ENCODE results near the gene DRICH1. TPM values are rescaled to one million over a fixed set of nuclear protein-coding genes. Genes with fewer than 3 reads are reported as not detected.
A peak's percentile ranks its signal among the peaks of the same experiment; 100 is the strongest.

Gene DRICH1
- total and polyA plus RNA-seq, 9 donors: 0.32 to 3.6 (median 0.79) TPM; not detected in 1

GRCh38 chr22:23571486-23571885, 60.6 kb downstream of the DRICH1 start:
- Histone ChIP-seq H3K9me3 (no peaks in the 10 kb centered on the region), H3K27ac (no peak overlapping the region), H3K4me3 (no peak overlapping the region), H3K36me3 (no peaks in the 10 kb centered on the region), H3K4me1 (ENCODE audit: insufficient read depth) (peaks cover 3% of the 10 kb centered on the region), H3K27me3 (no peaks in the 10 kb centered on the region)
- TF ChIP-seq, protein P1, sequence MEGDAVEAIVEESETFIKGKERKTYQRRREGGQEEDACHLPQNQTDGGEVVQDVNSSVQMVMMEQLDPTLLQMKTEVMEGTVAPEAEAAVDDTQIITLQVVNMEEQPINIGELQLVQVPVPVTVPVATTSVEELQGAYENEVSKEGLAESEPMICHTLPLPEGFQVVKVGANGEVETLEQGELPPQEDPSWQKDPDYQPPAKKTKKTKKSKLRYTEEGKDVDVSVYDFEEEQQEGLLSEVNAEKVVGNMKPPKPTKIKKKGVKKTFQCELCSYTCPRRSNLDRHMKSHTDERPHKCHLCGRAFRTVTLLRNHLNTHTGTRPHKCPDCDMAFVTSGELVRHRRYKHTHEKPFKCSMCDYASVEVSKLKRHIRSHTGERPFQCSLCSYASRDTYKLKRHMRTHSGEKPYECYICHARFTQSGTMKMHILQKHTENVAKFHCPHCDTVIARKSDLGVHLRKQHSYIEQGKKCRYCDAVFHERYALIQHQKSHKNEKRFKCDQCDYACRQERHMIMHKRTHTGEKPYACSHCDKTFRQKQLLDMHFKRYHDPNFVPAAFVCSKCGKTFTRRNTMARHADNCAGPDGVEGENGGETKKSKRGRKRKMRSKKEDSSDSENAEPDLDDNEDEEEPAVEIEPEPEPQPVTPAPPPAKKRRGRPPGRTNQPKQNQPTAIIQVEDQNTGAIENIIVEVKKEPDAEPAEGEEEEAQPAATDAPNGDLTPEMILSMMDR (IDR thresholded peaks at IDR 0.05): no peak
- TF ChIP-seq EP300 (IDR thresholded peaks at IDR 0.05) (no peak), POLR2A (IDR thresholded peaks at IDR 0.05) (no peak)
- intact Hi-C loops (cut with DNase I): no loop called here
- peak in 1 of 5 donors; percentile 3 for DNase-seq
- 82 to 85% (median 83%) methylated on average over 4 of the region's 4 CpGs for WGBS, 3 donors

- H3K9me3 ChIP-seq: no peaks in the 10 kb centered on the region
- DNase-seq: peak in 2 of 5 donors; percentile 11 to 27
Observed at GRCh38 chr22:23570681-23571080, 61.4 kb downstream of the DRICH1 start.

DNA sequence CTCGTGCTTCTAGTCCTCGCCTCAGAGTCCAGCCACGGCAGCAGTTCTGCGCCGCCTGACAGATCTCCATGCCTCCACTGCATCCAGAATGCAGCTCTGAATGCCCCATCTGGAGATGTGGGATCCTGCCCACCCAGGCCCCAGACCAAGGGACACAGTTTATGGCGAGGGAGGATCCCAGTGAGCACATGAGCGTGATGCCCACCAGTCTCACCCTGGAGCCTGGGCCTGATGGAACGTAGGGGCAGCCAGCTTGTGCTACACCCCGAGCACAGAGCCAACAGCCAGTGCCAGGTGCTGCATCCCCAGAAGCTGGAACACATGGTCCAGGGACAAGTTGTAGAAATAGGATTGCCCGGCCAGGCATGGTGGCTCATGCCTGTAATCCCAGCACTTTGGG, 62.4 kb downstream of the DRICH1 start:
- H3K4me1 ChIP-seq (ENCODE audit: insufficient read depth): peaks cover 10% of the 10 kb centered on the region
- TF ChIP-seq, protein P1 (IDR thresholded peaks at IDR 0.05): no peak
- TF ChIP-seq POLR2A (IDR thresholded peaks at IDR 0.05) (no peak), EP300 (IDR thresholded peaks at IDR 0.05) (no peak)
- WGBS, 3 donors: 93 to 96% (median 95%) methylated on average over 10 of the region's 10 CpGs
- intact Hi-C loops (cut with DNase I): no loop called here
- no peaks in the 10 kb centered on the region for H3K36me3 ChIP-seq
- H3K27me3 ChIP-seq: no peaks in the 10 kb centered on the region
- no peak overlapping the region for H3K27ac ChIP-seq
- DNase-seq: peak in 2 of 5 donors; percentile 10 to 24
- no peaks in the 10 kb centered on the region for H3K9me3 ChIP-seq
- H3K4me3 ChIP-seq: no peak overlapping the region

More at GRCh38 chr22:23570681-23571080, 61.4 kb downstream of the DRICH1 start:
- Histone ChIP-seq H3K36me3 (no peaks in the 10 kb centered on the region), H3K27ac (no peak overlapping the region), H3K4me3 (no peak overlapping the region), H3K4me1 (ENCODE audit: insufficient read depth) (peaks cover 5% of the 10 kb centered on the region), H3K27me3 (no peaks in the 10 kb centered on the region)
- intact Hi-C loops (cut with DNase I): no loop called here
- TF ChIP-seq, protein P1 (IDR thresholded peaks at IDR 0.05): no peak
- TF ChIP-seq POLR2A (IDR thresholded peaks at IDR 0.05) (no peak), EP300 (IDR thresholded peaks at IDR 0.05) (no peak)
- WGBS, 3 donors: 86 to 92% (median 90%) methylated on average over 8 of the region's 8 CpGs

- peak in 2 of 5 donors; percentile 19 to 28 for DNase-seq
- H3K27me3 ChIP-seq: no peaks in the 10 kb centered on the region
- no peaks in the 10 kb centered on the region for H3K36me3 ChIP-seq
- no peak for TF ChIP-seq POLR2A (IDR thresholded peaks at IDR 0.05)
- TF ChIP-seq EP300 (IDR thresholded peaks at IDR 0.05): no peak
- TF ChIP-seq, protein P1 (IDR thresholded peaks at IDR 0.05): no peak
- H3K27ac ChIP-seq: no peak overlapping the region
- 68 to 71% (median 68%) methylated on average over 8 of the region's 8 CpGs for WGBS, 3 donors
- H3K4me1 ChIP-seq (ENCODE audit: insufficient read depth): peaks cover 10% of the 10 kb centered on the region
- intact Hi-C loops (cut with DNase I): no loop called here
- no peaks in the 10 kb centered on the region for H3K9me3 ChIP-seq
- H3K4me3 ChIP-seq: no peak overlapping the region
Observed at GRCh38 chr22:23569291-23569690, 62.8 kb downstream of the DRICH1 start.
